Measurements from ENCODE around the gene NEUROD2. TPM values are rescaled to one million over a fixed set of nuclear protein-coding genes. Genes with fewer than 3 reads are reported as not detected.

The NEUROD2 gene
- polyA plus RNA-seq, 1 donor from 2014 or later, result not detected

DNA sequence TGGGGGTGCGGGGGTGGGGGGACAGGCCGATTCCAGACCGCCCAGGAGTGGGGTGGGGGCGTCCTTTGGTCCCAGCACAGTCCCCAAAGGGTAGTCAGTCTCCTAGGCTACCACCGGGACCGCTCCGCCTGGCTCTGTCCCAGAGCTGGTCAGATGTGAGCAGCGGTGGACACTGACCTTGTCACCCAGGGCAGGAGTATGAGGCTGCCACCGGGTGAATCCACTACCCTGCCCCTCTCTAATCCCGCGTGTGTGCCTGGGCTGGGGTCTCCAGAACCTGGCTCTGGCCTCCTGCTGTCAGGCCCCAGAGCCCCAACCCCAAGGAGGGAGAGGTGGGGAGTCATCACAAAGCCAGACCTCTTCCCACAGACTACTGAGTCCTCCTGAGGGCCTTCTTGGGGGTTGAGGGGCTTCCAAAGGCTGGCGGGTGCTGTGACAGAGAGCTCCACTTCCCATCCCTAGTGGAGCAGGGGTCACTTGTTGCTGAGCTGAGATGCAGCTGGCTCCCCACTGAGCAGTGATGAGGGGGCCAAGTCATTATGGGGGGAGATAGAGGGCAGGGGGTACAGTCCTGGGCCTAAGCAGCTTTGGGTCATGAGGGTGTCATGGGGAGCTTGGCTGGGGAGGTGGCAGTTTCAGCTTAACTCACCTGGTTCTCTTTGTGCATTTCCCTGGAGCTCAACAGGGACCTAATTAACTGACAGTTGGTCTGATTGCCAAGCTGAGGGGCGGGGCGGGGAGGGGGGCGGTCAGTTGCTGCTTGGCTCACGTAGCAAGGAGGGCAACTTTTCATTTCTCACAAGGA, 20.2 kb upstream of the NEUROD2 start:
- Histone ChIP-seq H3K9ac (ENCODE audit: low read length) (no peak overlapping the region), H3K4me2 (ENCODE audit: low read length) (no peak overlapping the region)

DNA sequence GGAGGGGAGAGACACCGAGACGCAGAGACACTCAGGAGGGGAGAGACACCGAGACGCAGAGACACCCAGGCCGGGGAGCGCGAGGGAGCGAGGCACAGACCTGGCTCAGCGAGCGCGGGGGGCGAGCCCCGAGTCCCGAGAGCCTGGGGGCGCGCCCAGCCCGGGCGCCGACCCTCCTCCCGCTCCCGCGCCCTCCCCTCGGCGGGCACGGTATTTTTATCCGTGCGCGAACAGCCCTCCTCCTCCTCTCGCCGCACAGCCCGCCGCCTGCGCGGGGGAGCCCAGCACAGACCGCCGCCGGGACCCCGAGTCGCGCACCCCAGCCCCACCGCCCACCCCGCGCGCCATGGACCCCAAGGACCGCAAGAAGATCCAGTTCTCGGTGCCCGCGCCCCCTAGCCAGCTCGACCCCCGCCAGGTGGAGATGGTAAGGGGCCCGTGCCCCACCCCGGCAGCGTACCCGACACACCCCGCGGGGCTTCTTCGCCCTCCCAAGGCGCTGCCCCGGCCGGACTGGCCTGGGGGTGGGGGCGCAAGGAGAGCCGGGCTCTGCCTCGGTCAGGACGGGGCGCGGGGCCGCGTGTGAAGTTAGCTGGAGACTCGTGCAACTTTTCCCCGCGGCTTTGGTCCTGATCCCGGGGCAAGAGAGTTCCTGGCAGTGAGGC, 19.5 kb upstream of the NEUROD2 start:
- H3K79me2 ChIP-seq (replicated peaks; ENCODE audit: insufficient read depth, low read length), result no peaks in the 10 kb centered on the region
- no peak overlapping the region for H2AFZ ChIP-seq (ENCODE audit: low read depth, low read length)
- H3K9me2 ChIP-seq (ENCODE audit: insufficient read depth, low read length), result no peaks in the 10 kb centered on the region
- H3K4me2 ChIP-seq (ENCODE audit: low read length), result peak overlapping the region; percentile 55
- H3K36me3 ChIP-seq (ENCODE audit: insufficient read depth, low read length), result no peaks in the 10 kb centered on the region
- no peaks in the 10 kb centered on the region for H4K20me1 ChIP-seq (ENCODE audit: insufficient read depth)
- no peaks in the 10 kb centered on the region for H3K9me3 ChIP-seq (ENCODE audit: low read length)
- H3K4me3 ChIP-seq (ENCODE audit: low read length), result peak overlapping the region; percentile 66
- peaks cover 50% of the 10 kb centered on the region for H3K27me3 ChIP-seq (ENCODE audit: insufficient read depth, low read depth, low read length)
- H3F3A ChIP-seq (ENCODE audit: insufficient read depth, low read length, poor library complexity, severe bottlenecking), result no peaks in the 10 kb centered on the region
- H3K9ac ChIP-seq (ENCODE audit: low read length), result peak overlapping the region; percentile 43
- TF ChIP-seq, protein P1, sequence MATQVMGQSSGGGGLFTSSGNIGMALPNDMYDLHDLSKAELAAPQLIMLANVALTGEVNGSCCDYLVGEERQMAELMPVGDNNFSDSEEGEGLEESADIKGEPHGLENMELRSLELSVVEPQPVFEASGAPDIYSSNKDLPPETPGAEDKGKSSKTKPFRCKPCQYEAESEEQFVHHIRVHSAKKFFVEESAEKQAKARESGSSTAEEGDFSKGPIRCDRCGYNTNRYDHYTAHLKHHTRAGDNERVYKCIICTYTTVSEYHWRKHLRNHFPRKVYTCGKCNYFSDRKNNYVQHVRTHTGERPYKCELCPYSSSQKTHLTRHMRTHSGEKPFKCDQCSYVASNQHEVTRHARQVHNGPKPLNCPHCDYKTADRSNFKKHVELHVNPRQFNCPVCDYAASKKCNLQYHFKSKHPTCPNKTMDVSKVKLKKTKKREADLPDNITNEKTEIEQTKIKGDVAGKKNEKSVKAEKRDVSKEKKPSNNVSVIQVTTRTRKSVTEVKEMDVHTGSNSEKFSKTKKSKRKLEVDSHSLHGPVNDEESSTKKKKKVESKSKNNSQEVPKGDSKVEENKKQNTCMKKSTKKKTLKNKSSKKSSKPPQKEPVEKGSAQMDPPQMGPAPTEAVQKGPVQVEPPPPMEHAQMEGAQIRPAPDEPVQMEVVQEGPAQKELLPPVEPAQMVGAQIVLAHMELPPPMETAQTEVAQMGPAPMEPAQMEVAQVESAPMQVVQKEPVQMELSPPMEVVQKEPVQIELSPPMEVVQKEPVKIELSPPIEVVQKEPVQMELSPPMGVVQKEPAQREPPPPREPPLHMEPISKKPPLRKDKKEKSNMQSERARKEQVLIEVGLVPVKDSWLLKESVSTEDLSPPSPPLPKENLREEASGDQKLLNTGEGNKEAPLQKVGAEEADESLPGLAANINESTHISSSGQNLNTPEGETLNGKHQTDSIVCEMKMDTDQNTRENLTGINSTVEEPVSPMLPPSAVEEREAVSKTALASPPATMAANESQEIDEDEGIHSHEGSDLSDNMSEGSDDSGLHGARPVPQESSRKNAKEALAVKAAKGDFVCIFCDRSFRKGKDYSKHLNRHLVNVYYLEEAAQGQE (IDR thresholded peaks at IDR 0.05; ENCODE audit: borderline replicate concordance), result no peak
- TF ChIP-seq EZH2 (IDR thresholded peaks at IDR 0.05; ENCODE audit: borderline replicate concordance, insufficient read depth, low read length, poor library complexity, severe bottlenecking), result peak; percentile 14
- H3K27ac ChIP-seq (ENCODE audit: low read length), result no peak overlapping the region

More for the DNA sequence above, 20.2 kb upstream of the NEUROD2 start:
- H2AFZ ChIP-seq (ENCODE audit: low read depth, low read length), result no peak overlapping the region
- no peaks in the 10 kb centered on the region for H3K9me2 ChIP-seq (ENCODE audit: insufficient read depth, low read length)
- H3F3A ChIP-seq (ENCODE audit: insufficient read depth, low read length, poor library complexity, severe bottlenecking), result no peaks in the 10 kb centered on the region
- H3K27ac ChIP-seq (ENCODE audit: low read length), result no peak overlapping the region
- no peaks in the 10 kb centered on the region for H4K20me1 ChIP-seq (ENCODE audit: insufficient read depth)
- peaks cover 50% of the 10 kb centered on the region for H3K27me3 ChIP-seq (ENCODE audit: insufficient read depth, low read depth, low read length)
- TF ChIP-seq EP300 (conservative IDR thresholded peaks at IDR 0.05; ENCODE audit: poor library complexity, severe bottlenecking) (no peak), EZH2 (IDR thresholded peaks at IDR 0.05; ENCODE audit: borderline replicate concordance, insufficient read depth, low read length, poor library complexity, severe bottlenecking) (peak; percentile 10)
- peak overlapping the region; percentile 66 for H3K4me3 ChIP-seq (ENCODE audit: low read length)
- no peaks in the 10 kb centered on the region for H3K9me3 ChIP-seq (ENCODE audit: low read length)
- no peaks in the 10 kb centered on the region for H3K36me3 ChIP-seq (ENCODE audit: insufficient read depth, low read length)
- no peaks in the 10 kb centered on the region for H3K79me2 ChIP-seq (replicated peaks; ENCODE audit: insufficient read depth, low read length)

DNA sequence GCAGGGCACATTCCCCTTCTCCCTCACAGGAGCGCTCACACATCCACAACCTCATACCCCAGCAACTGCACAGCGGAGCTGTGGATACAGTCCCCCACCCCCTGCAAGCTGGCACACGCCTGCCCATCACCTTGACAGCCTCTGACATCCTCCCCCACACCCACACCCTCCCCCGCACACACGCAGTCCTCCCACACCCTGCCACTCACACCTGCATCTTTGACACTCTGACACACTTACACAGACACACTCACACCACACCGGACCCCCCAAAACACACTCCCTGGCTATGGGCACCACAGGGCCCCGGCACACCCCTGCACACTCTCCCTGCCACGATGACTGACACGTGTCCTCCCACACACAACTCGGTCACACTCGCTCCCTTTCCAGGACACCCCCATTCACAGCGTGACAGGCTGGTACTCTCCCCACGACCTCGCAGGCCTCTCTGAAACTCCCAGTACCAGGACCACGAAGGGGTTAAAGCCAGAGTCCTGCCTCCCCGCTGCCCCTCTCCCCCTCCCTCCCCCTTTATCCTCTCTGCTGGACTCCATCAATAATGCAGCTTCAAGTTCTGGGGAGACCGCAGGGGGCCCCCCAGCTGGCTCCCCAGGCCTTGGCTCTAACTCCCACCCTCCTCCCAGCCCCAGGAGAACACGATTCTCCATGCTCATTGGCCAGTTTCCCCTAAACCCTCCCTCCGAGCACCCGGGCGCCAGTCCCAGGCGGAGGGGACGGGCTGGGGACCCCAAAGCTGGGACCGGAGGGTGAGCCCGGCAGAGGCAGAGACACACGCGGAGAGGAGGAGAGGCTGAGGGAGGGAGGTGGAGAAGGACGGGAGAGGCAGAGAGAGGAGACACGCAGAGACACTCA, 18.7 kb upstream of the NEUROD2 start, which contains the start of gene PPP1R1B:
Gene PPP1R1B, plus strand, starts transcription at position 782 of the 876 bp plus-strand sequence. CDS start 441 bp downstream, outside the sequence.
- no peak within 1 kb of the TSS for H2AFZ ChIP-seq (ENCODE audit: low read depth, low read length)

More for the DNA sequence above, 18.7 kb upstream of the NEUROD2 start, which contains the start of gene PPP1R1B:
- H3K27me3 ChIP-seq (ENCODE audit: insufficient read depth, low read depth, low read length), result peaks cover 50% of the 10 kb centered on the region
- H3K79me2 ChIP-seq (replicated peaks; ENCODE audit: insufficient read depth, low read length), result no peaks in the 10 kb centered on the region
- no peaks in the 10 kb centered on the region for H3F3A ChIP-seq (ENCODE audit: insufficient read depth, low read length, poor library complexity, severe bottlenecking)
- peak within 1 kb of the TSS; percentile 66 for H3K4me3 ChIP-seq (ENCODE audit: low read length)
- peak within 1 kb of the TSS; percentile 43 for H3K9ac ChIP-seq (ENCODE audit: low read length)
- no peaks in the 10 kb centered on the region for H3K9me3 ChIP-seq (ENCODE audit: low read length)
- no peaks in the 10 kb centered on the region for H3K36me3 ChIP-seq (ENCODE audit: insufficient read depth, low read length)
- H3K4me2 ChIP-seq (ENCODE audit: low read length), result peak within 1 kb of the TSS; percentile 55
- H3K9me2 ChIP-seq (ENCODE audit: insufficient read depth, low read length), result no peaks in the 10 kb centered on the region
- TF ChIP-seq TAF1 (IDR thresholded peaks at IDR 0.05; ENCODE audit: low read depth) (no peak), EP300 (conservative IDR thresholded peaks at IDR 0.05; ENCODE audit: poor library complexity, severe bottlenecking) (peak; percentile 46)
- no peak within 1 kb of the TSS for H3K27ac ChIP-seq (ENCODE audit: low read length)
- H4K20me1 ChIP-seq (ENCODE audit: insufficient read depth), result no peaks in the 10 kb centered on the region

All from neural cell (in vitro differentiated cells).